Measurements from ENCODE around the gene GOLGA6L2.
A peak's percentile ranks its signal among the peaks of the same experiment; 100 is the strongest.
"Not testable (repeated sequence)": the region's sequence is repeated elsewhere in the genome, so short reads cannot be mapped to it uniquely, and the experiment has no call there.

Gene GOLGA6L2

GRCh38 chr15:23422946-23423708, 23.9 kb downstream of the GOLGA6L2 start:
- peak; percentile 7 for DNase-seq (ENCODE audit: low spot score)

DNA sequence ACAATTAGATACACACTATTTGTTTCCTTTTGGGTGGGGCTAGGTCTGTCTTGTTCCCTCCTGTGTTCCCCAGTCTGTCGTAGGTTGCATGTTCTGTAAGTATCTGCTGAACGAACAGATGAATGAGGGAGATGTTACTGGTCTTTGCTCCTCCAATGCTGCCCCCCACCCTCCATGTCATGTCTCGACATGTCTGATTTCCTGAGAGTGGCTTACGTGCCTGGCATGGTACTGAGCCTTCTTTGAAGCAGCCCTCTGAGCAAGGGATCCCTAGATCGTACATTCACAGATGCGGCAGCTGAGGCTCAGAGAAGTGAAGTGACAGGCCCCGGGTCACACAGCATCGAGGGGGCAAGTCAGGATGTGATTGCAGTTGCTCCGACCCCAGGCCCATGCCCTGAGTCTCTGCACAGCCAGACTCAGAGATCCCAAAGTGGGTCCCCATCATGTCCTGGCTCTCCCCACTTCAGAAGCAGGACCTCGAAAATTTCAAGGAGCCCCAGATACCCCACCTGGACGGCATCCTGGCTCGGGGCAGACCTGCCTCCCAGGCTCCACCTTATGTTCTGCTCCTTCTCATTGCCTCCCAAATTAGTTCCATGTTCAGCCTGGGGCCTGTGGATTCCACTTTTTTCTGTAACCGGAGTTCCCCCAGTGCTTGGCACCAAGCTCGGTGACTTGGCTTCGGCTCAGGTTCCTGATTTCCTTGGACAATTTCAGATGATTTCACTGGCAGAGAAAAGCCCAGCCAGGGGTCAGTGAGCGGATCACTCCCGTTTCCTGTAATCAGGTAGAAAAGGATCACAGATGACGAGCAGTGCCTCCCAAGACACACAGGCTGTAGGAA, 24.7 kb downstream of the GOLGA6L2 start:
- no peak for DNase-seq (ENCODE audit: low spot score)

DNA sequence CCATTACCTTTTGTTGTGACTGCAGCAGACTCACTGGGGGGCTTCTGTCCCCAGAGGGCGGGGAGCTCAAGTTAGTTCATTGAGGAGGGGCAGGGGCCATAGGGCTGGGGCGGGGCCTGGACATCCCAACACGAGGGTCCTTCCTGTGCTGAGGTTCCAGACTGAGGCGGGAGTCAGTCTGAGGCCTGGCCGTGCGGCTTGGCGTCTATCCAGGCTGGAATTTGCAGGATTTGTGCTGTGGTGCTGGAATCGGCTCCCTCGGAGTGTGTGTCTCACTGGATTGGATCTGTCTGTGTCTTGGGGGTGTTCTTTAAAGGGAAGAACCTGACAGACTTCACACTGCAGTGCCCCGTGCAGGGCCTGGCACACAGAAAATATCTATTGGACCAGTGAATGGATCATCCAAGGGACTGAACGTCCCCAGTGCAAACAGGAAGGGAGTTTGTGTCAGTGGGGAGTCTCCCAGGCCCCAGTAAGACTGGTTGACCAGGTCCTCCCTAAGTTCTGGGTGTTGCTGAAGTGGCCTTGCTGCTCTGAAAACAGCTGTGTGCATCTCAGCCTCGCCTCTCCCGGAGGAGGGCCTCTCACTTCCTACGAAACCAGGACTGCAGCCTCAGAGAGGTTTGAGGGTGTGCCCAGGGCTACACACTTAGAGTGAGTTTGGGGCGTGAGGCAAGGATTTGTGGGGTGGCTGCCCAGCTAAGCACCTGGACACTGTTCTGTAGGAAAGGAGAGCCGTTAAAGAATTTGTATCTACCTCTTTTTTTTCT, 26.1 kb downstream of the GOLGA6L2 start:
- DNase-seq (ENCODE audit: low spot score) = no peak

GRCh38 chr15:23416349-23417276, 30.4 kb downstream of the GOLGA6L2 start:
- DNase-seq (ENCODE audit: low spot score) = no peak

- DNase-seq (ENCODE audit: low spot score) = not testable (repeated sequence)
Measured at GRCh38 chr15:23415866-23416265, 31.2 kb downstream of the GOLGA6L2 start.

- no peak for DNase-seq (ENCODE audit: low spot score)
Measured at GRCh38 chr15:23415321-23415865, 31.6 kb downstream of the GOLGA6L2 start.

- DNase-seq (ENCODE audit: low spot score) = not testable (repeated sequence)
Measured at GRCh38 chr15:23412881-23413600, 34.0 kb downstream of the GOLGA6L2 start.

DNA sequence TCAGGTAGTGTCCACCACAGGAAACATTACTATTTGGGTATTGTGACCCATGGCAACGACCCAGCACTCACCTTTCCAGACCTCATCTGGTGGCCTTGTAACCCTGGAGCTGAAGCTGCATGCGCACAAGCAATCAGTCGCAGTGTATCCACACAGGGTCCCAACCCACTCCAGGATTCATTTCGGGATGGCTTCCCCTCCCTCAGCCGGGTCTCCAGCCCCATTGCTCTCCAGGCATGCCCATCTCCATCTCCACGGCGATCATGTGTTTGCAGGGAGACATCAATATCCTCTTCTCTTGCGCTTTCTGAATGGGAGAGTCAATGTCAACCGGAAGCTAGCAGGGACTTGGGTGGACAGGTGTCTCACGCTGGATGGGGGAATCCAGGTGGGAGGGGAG, 35.2 kb downstream of the GOLGA6L2 start:
- no peak for DNase-seq (ENCODE audit: low spot score)

- no peak for DNase-seq (ENCODE audit: low spot score)
Measured at GRCh38 chr15:23403550-23403949, 43.5 kb downstream of the GOLGA6L2 start.

DNA sequence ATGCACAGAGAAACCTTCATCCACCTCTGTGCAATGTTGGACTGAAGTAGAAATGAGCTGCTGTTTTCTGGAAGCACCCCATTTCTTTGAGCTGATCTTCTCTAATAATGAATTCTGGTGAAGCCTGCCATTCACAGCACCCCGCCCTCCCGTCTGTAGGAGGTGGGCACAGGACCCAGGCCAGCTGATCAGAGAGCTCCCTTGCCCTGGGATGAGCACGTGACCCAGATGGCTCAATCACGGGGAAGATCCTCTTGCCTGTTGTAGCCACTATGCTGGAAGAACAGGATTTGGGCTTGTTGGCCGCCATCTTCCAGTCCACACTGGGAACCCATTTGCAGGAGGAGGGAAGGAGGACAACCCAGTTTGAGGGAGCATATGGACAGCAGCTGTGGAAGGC, 44.5 kb downstream of the GOLGA6L2 start:
- DNase-seq (ENCODE audit: low spot score) = no peak

DNA sequence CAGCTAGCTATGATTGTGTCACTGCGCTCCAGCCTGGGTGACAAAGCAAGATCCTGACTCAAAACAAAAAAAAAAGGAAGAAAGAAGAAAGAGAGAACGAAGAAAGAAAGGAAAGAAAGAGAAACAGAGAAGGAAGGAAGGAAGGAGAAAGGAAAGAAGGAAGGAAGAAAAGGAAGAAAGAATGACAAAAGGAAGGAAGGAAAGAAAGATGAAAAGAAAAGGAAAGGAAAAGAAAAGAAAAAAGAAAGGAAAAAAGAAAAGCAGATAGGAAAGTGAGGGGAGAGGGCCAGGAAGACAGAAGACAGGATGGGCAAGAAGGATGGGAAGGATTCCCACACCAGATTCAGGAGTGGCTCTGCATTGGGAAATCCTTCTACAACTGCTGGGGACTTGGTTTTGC, 44.9 kb downstream of the GOLGA6L2 start:
- DNase-seq (ENCODE audit: low spot score) = no peak

- no peak for DNase-seq (ENCODE audit: low spot score)
Measured at GRCh38 chr15:23401627-23402026, 45.4 kb downstream of the GOLGA6L2 start.

DNA sequence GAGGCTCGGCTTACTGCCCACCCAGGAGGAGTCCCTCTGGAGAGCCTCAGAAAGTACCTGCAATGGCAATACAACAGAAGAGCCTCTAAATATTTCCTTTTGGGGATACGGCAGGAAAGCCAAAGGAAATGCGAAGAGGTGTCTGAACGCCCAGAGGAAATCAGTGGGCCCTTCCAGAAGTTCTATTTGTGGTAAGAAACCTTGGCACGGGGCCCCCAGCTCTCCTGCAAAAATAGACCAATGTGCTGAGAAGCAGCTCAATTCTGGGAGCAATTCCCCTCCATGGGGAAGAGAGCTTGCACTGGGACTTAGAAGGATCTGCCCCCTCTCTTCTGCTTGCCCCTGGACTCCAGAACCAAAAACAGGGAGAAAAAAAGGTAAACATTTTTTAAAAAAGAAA, 47.8 kb downstream of the GOLGA6L2 start:
- DNase-seq (ENCODE audit: low spot score) = not testable (repeated sequence)

DNA sequence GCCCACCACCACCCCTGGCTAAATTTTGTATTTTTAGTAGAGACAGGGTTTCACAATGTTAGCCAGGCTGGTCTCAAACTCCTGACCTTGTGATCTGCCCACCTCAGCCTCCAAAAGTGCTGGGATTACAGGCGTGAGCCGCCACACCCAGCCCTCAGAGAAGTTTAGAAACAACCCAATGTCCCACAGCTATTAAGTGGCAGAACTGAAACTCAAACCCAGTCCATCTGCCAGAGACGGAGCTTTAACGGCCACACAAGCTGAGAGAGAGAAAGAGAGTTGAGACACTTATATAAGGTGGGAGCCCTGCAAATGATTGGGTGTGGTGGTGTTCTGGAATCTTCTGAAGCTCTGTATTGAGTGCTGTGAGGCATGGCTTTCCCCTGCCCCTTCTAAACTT, 48.7 kb downstream of the GOLGA6L2 start:
- not testable (repeated sequence) for DNase-seq (ENCODE audit: low spot score)

DNA sequence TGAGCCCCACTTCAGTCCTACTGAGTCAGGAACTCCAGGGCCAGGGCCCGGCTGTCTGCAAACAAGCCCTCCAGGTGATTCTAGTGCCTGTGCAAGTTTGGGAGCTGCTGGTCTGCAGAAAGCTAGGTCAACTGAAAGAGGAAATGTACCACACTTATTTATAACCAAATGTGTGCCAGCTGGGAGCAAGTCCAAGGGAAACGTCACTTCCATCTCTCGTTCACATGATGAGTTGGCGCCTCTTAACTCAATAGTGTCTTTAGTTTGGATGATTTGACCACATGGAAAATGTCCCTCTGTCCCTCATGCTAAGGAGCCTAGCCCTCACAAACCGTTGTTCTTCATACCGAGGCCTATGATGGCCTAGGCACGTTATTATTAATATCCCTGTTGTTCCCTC, 49.3 kb downstream of the GOLGA6L2 start:
- no peak for DNase-seq (ENCODE audit: low spot score)

- no peak for DNase-seq (ENCODE audit: low spot score)
Measured at GRCh38 chr15:23395832-23396231, 51.2 kb downstream of the GOLGA6L2 start.

DNA sequence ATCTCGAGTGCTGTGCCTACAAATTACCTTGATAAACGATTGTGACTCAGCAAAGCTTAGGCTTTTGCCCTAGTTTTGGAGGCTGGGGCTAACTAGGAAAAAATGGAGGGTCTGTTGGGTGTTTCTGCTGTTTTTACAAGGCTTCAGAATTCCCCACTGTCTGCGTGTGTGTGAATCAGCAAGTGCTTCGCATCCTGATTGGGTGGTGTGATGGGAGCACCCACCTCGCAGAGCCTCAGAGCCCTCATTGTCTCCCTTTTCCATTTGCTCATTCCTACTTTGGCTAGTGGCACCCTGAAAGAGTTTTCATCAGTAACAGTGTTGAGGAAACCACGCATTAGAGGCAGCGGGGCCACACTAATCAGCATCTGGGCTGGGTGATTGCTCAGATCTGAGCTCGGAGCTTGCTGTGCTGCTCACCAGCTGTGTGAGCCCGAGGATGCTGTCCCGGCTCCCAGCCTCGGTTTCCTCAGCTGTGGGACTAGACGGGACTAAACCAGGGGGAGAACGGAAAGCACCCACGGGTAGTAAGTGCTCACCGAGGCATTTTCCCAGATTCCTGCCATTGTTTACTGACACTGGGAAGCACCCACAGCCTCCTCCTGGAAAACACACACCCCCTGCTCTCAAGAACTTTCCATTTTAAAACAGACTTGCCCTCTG, 51.9 kb downstream of the GOLGA6L2 start:
- DNase-seq (ENCODE audit: low spot score) = no peak

Measured in LoVo (cell line).